ENCODE measurements around the gene GYS1.

DNA sequence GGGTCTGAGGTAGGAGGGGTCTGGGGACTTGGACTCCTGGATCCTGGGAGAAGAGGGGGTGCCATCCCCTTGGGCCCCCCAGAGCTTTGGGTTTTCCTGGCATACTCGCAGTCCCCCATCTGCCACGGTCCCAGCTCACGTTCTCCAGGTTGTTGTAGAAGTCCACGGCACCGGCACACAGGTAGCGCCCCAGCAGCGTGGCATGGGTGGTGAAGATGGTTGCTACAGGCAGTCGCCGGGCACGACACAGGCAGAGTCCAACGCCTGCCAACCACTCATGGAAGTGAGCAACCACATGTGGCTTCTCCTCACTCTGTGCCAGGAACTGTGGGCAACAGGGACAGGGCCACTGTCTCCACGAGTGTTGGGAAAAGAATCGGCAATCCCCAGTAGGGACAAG is 7.4 kb downstream of the GYS1 start:
- TF ChIP-seq, protein P1, sequence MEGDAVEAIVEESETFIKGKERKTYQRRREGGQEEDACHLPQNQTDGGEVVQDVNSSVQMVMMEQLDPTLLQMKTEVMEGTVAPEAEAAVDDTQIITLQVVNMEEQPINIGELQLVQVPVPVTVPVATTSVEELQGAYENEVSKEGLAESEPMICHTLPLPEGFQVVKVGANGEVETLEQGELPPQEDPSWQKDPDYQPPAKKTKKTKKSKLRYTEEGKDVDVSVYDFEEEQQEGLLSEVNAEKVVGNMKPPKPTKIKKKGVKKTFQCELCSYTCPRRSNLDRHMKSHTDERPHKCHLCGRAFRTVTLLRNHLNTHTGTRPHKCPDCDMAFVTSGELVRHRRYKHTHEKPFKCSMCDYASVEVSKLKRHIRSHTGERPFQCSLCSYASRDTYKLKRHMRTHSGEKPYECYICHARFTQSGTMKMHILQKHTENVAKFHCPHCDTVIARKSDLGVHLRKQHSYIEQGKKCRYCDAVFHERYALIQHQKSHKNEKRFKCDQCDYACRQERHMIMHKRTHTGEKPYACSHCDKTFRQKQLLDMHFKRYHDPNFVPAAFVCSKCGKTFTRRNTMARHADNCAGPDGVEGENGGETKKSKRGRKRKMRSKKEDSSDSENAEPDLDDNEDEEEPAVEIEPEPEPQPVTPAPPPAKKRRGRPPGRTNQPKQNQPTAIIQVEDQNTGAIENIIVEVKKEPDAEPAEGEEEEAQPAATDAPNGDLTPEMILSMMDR (IDR thresholded peaks at IDR 0.05; ENCODE audit: insufficient read depth, low read length), result no peak
- TF ChIP-seq POLR2AphosphoS5 (IDR thresholded peaks at IDR 0.05; ENCODE audit: low read depth) (no peak), GABPA (IDR thresholded peaks at IDR 0.05; ENCODE audit: low read depth) (no peak), SPI1 (IDR thresholded peaks at IDR 0.05; ENCODE audit: borderline replicate concordance, low read depth) (no peak)
- TF ChIP-seq, protein P2, sequence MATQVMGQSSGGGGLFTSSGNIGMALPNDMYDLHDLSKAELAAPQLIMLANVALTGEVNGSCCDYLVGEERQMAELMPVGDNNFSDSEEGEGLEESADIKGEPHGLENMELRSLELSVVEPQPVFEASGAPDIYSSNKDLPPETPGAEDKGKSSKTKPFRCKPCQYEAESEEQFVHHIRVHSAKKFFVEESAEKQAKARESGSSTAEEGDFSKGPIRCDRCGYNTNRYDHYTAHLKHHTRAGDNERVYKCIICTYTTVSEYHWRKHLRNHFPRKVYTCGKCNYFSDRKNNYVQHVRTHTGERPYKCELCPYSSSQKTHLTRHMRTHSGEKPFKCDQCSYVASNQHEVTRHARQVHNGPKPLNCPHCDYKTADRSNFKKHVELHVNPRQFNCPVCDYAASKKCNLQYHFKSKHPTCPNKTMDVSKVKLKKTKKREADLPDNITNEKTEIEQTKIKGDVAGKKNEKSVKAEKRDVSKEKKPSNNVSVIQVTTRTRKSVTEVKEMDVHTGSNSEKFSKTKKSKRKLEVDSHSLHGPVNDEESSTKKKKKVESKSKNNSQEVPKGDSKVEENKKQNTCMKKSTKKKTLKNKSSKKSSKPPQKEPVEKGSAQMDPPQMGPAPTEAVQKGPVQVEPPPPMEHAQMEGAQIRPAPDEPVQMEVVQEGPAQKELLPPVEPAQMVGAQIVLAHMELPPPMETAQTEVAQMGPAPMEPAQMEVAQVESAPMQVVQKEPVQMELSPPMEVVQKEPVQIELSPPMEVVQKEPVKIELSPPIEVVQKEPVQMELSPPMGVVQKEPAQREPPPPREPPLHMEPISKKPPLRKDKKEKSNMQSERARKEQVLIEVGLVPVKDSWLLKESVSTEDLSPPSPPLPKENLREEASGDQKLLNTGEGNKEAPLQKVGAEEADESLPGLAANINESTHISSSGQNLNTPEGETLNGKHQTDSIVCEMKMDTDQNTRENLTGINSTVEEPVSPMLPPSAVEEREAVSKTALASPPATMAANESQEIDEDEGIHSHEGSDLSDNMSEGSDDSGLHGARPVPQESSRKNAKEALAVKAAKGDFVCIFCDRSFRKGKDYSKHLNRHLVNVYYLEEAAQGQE (IDR thresholded peaks at IDR 0.05; ENCODE audit: insufficient replicate concordance, low read depth), result no peak
